GM18858 (cell line): ENCODE measurements around the gene ADARB1.

Experiments used
- ATAC-seq: cut with Tn5 transposase; IDR thresholded peaks from one replicate; pipeline ENCODE4 v1.9.1; 2021; ENCODE audit not compliant: unreplicated experiment

ADARB1 gene

GRCh38 chr21:45163413-45164123, 89.2 kb downstream of the ADARB1 start:
- no peak for ATAC-seq

DNA sequence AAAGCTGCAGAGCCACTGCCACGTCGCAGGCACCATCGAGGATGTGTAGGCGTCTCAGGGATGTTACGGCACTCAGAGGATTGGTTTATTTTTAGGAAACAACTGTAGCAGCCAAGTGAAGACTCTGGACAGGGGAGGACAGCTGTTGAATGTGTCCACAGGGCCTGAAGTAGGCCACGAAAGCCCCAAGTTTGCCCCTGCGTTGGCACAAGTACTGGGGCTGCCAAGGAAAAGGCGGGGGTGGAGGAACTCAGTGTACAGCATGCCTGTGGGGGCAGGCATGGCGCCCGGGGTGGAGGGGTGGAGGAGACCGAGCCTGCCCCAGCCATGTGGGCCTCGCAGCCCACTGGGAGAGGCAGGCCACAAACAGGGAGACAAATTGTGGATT, 89.7 kb downstream of the ADARB1 start:
- ATAC-seq, result no peak

DNA sequence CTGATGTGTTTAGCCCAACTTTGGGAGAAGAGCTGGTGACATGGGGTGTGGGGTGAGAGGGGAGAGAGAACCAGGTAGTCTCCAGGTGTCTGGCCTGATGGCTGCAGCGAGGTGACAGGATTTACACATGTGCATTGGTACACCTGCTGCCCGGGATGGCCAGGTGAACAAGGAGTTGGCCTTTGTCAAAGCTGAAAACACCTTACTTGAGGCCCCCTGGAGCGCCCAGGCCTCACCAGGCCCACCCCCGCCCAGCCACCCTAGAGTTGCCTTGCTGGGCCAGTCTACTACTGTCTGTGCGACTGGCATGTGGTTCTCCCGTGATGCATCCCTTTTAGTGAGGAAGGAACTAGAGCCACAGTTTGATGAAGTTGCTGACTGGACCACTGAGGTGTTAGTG, 90.5 kb downstream of the ADARB1 start:
- no peak for ATAC-seq

DNA sequence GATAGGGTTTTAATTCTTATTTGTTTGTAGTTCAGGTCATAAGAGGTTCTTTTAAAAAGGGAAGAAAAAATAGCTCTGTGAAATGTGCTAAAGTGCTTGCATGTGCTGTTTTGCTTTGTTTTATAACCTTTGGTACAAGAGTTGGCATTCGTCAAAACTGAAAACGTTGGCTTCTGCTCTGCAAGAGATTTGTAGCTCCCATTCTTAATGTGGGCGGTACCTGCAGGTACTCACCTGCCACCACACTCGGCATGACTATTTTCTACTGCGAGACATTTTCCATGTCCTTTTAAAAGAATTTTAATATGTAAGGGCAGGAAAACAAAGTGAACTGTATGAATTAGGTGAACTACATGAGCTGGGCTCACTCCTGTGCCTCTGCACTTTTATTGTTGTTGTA, 92.6 kb downstream of the ADARB1 start:
- no peak for ATAC-seq

DNA sequence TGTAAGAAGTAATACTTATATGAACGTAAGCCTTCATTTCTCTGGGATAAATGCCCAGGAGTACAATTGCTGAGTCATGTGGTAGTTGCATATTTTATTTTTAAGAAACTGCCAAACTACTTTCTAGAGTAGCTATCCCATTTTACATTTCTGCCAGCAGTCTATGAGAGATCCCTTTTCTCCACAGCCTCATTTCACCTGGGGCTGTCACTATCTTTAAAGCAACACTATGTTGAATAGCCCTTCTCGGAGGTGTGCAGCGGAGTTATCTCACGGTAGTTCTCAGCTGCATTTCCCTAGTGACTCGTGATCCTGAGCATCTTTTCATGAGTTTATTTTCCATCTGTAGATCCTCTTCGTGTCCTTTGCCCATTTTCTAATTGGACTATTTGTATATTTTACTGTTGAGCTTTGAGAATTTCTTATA, 93.4 kb downstream of the ADARB1 start:
- ATAC-seq, result no peak

GRCh38 chr21:45168522-45168921, 94.1 kb downstream of the ADARB1 start:
- no peak for ATAC-seq

DNA sequence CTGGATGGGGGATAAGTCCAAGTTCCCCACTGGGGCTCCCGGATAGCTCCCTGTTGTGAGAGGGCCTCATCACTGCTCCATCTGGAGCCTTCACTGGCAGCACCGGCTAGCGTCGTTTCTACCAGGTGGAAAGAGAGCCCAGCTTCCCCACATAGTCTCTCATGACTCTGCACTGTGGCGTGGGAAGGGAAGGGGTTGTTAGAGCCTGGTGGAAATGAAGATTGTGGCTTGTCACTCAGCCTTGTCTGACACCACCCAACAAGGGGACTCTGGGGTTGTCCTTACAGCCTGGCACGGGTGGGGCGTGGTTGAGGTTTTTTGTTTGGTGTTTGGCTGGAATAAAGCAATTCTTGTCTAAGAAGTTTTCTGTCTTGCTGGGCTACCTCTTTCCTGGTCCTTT, 94.6 kb downstream of the ADARB1 start:
- ATAC-seq, result no peak

DNA sequence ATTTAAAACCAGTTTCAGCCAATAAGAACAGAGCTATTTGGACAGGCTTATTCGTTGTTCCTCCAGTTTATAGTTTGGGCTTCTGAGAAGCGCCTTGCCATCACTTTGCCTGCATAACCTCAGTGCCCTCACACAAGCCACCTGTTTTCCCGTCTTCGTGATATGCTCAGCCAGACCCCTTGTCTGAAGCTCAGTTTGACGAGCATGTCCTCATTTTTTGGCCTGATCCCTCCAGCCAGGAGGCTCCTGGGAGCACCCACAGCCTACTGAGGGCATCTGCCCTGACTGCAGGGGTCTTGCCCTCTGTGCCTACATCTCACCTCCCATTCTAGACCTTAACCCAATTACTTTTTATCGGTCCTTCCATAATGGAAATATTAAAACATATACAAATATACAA, 95.3 kb downstream of the ADARB1 start:
- no peak for ATAC-seq

DNA sequence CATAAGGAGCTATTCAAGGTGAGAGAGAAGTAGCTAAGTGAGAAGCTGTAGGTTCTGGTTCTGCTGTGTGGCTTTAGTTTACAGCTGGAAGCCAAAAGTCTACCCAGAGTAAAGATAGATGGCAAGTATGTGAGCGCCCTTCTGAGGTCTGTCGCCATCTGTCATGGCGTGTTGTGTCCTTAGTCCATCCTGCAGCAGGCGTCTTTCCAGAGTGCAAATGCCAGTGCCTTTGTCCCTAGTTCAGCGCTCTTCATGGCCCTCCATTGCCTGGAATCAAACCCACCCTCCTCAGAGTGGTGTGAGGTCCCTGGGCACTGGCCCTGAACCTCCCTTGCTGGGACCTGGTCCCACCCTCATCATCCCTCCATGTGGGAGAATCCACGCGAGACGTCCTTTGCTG, 96.6 kb downstream of the ADARB1 start:
- no peak for ATAC-seq

DNA sequence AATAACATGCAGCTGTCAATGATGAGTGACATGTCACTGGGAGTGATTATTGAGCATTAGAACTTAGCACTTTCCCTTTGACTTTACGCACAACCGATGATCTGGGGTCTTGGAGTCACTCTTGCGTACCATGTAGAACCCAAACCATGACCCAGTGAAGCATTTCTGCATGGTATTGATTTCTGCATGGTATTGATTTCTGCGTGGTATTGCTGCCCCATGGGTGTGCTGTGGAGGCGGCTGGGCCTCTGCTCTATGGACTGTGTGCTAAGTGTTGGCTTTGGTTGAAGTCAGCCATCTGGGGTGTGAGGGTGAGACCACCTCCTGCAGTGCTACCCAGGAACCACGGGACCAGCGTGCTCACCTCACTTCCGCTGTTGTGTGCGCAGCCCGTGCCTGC, 98.0 kb downstream of the ADARB1 start:
- ATAC-seq, result no peak

DNA sequence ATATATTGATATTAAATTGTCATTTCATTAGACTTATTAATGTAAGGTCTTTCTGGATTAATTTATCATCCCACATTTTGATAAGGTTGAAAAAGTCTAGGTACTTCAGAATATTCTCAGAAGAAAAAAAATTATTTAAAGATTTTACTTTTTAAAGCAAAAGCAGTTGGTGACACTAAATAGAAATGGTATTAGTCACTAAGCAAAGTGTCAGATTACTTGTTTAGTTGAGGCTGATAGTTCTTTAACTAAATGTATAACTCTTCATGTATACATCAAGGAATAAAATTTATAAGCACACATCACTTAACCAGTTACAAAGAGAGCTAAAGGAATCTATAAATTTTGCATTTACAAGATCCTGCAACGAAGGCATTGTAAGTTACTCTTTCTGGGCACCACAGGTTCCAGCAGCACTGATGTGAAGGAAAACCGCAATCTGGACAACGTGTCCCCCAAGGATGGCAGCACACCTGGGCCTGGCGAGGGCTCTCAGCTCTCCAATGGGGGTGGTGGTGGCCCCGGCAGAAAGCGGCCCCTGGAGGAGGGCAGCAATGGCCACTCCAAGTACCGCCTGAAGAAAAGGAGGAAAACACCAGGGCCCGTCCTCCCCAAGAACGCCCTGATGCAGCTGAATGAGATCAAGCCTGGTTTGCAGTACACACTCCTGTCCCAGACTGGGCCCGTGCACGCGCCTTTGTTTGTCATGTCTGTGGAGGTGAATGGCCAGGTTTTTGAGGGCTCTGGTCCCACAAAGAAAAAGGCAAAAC, 101.1 kb downstream of the ADARB1 start:
- no peak for ATAC-seq

- no peak for ATAC-seq
Observed at GRCh38 chr21:45176141-45176540, 101.8 kb downstream of the ADARB1 start.

DNA sequence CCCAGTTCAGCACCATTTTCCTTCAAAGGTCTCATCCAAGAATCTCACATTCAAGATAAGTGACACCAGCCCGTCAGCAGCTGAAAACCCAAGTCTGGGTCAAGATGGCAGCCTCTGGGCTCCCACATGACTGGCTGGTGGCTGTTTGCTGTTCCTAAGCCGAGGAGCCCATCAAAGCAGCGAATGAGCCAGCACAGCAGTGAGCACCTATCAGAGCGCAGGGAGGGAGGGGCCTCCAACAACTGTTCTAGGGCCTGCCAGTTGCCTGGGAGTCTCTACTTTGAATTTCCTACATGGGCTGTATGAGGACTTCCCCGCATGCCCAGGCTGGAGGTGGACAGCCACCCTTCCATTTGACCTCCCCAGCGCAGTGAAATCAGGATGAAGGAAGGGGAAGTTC, 102.7 kb downstream of the ADARB1 start:
- no peak for ATAC-seq

DNA sequence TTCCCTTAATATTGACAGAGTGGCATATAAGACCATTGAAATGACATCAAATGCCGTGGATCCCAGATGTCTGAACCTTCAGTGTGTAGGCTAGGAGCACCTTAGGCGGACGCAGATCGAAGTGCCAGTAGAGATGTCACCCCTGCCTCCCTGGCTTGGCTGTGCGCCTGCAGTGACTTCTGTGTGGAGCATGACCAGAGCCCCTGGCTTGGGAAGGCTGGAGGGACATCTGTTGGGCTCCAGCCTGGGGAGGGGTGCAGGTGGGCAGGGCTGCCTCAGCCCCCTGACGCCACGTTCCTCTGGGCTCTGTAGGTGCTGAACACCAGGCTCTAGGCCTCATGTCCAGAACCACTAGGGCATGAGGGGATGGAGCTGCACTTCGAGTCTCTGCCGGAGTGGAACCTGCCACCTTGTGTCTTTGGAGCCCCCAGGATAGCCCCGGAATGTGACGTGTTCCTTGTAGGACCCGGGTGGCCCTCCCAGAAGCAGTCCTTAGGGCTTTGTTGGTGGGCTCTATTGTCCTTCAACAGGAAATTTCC, 103.8 kb downstream of the ADARB1 start:
- ATAC-seq, result no peak

DNA sequence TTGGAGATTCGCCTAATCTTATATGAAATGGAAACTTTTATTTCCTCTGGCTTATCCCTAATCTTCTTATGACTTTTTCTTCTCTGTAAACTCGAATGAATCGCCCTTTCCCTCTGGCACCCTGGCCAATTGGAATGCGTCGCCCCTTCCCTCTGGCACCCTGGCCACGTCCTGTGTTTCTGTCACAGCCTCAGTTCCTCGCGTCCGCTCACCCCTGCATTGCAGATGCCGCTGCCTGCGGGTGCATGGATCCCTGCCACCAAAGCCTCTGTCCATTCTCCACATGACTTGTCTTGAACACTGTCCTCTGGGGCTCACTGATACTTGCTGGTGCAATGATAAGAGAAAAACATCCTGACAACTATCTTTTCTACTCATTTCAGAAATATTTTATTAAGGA, 104.6 kb downstream of the ADARB1 start:
- ATAC-seq, result no peak

GRCh38 chr21:45179568-45180245, 105.3 kb downstream of the ADARB1 start:
- no peak for ATAC-seq

GRCh38 chr21:45180246-45180599, 105.8 kb downstream of the ADARB1 start:
- ATAC-seq, result no peak

GRCh38 chr21:45182958-45183357, 108.6 kb downstream of the ADARB1 start:
- ATAC-seq, result no peak

GRCh38 chr21:45183852-45184251, 109.5 kb downstream of the ADARB1 start:
- no peak for ATAC-seq

DNA sequence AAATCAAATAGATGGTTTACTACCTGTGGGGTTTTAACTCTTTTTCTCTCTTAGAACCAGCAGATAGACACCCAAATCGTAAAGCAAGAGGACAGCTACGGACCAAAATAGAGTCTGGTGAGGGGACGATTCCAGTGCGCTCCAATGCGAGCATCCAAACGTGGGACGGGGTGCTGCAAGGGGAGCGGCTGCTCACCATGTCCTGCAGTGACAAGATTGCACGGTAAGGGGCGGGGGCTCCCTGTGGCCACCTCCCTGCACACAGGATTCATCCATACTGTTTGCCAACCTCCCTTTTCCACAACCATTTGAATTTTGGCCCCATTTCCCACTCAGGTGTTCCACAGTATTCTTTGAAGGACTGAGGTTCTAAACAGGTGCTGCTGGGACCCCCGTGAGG, 110.5 kb downstream of the ADARB1 start:
- ATAC-seq, result no peak

GRCh38 chr21:45186709-45187108, 112.3 kb downstream of the ADARB1 start:
- ATAC-seq, result no peak

- ATAC-seq, result no peak
Observed at GRCh38 chr21:45187646-45188045, 113.3 kb downstream of the ADARB1 start.
